Measurements from ENCODE around the gene FRMD6.

DNA sequence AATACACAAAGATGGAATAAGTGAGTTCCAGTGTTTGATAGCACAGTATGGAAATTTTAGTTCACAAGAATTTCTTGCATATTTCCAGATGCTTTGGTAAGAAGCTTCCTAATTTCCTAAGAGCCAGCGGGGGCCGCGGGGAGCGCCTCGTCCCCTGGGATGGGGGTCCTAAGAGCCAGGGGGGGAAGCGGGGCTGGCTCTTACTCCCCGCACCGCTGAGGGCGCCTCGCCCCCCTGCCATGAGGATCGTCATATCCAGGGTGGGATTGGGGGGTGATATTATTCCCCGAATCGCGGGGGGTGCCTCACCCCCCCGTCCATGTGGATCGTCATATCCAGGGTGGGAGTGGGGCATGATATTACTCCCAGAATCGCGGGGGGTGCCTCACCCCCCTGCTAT is 108.2 kb downstream of the FRMD6 start:
- TF ChIP-seq, protein P1, sequence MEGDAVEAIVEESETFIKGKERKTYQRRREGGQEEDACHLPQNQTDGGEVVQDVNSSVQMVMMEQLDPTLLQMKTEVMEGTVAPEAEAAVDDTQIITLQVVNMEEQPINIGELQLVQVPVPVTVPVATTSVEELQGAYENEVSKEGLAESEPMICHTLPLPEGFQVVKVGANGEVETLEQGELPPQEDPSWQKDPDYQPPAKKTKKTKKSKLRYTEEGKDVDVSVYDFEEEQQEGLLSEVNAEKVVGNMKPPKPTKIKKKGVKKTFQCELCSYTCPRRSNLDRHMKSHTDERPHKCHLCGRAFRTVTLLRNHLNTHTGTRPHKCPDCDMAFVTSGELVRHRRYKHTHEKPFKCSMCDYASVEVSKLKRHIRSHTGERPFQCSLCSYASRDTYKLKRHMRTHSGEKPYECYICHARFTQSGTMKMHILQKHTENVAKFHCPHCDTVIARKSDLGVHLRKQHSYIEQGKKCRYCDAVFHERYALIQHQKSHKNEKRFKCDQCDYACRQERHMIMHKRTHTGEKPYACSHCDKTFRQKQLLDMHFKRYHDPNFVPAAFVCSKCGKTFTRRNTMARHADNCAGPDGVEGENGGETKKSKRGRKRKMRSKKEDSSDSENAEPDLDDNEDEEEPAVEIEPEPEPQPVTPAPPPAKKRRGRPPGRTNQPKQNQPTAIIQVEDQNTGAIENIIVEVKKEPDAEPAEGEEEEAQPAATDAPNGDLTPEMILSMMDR (IDR thresholded peaks at IDR 0.05): no peak
- no peak for TF ChIP-seq POLR2A (IDR thresholded peaks at IDR 0.05)

Measured in Peyer's patch (tissue), 4 donors.